Uterus (tissue), 4 donors: ENCODE data around the gene KNL1. TPM values are rescaled to one million over a fixed set of nuclear protein-coding genes. Genes with fewer than 3 reads are reported as not detected.

ENCODE experiments used
- DNase-seq, 2 donors: peaks; one replicate each; pipeline ENCODE4 v3.0.0-alpha.2; 2019 to 2020
- H3K27ac ChIP-seq, 2 donors: fragments of 200-600 bp; sonication (generic); 1 replicate in 1 of 2; 2 replicates in 1 of 2; pipeline ENCODE4 v1.5.1; 2016 to 2018
- H3K27me3 ChIP-seq, 2 donors: fragments of 200-600 bp; sonication (generic); one replicate each; pipeline ENCODE4 v1.5.1; 2018 to 2019; ENCODE audit warnings: control low read depth in 1 of 2
- H3K36me3 ChIP-seq, 2 donors: fragments of 200-600 bp; sonication (generic); one replicate each; pipeline ENCODE4 v1.5.1; 2019; ENCODE audit warnings: control low read depth in 1 of 2
- H3K4me1 ChIP-seq, 2 donors: fragments of 200-600 bp; sonication (generic); one replicate each; pipeline ENCODE4 v1.5.1; 2018 to 2019; ENCODE audit warnings: control low read depth in 1 of 2
- H3K4me3 ChIP-seq, 2 donors: fragments of 200-600 bp; sonication (generic); 1 replicate in 1 of 2; 2 replicates in 1 of 2; pipeline ENCODE4 v1.5.1; 2018 to 2019; ENCODE audit warnings: mild to moderate bottlenecking in 1 of 2
- H3K9me3 ChIP-seq, 2 donors: fragments of 200-600 bp; sonication (generic); one replicate each; pipeline ENCODE4 v1.5.1; 2019; ENCODE audit warnings: control low read depth in 1 of 2
- CTCF ChIP-seq, 4 experiments: fragments of 200-600 bp in 2 of 4; fragments of 450-650 bp in 2 of 4; sonication (generic) in 2 of 4; IDR thresholded peaks; one replicate each; pipeline ENCODE4 v1.5.1; 2016 to 2019; ENCODE audit warnings: antibody characterized with exemption in 4 of 4, mild to moderate bottlenecking in 2 of 4, moderate library complexity in 1 of 4
- POLR2A ChIP-seq, 2 donors: fragments of 450-650 bp; IDR thresholded peaks; one replicate each; pipeline ENCODE4 v1.6.1; 2016; ENCODE audit warnings: antibody characterized with exemption in 2 of 2, mild to moderate bottlenecking in 1 of 2, moderate library complexity in 1 of 2
- intact Hi-C: fragments of 100-400 bp; cut with DNase I; formaldehyde crosslinking; loops from one replicate; pipeline ENCODE4 v1.15.1; 2023; ENCODE audit warnings: low total_unique reads
- total RNA-seq, 4 donors: library from RNA; depleted of rRNA in 3 of 4; stranded (reverse); fragments of >200 nt in 3 of 4; gene quantifications; one replicate each; pipeline versions ENCODE4 v1.1.0 to v1.2.4, GENCODE V29; 2014 to 2023
- donor health status: DM: yes; HTN: yes; CAD: no.

KNL1 gene
- total RNA-seq = 10 to 100 TPM in 1 of 4 donors, under 1 TPM in 2, not detected in 1; 0.26 to 33.5 (median 0.55) TPM

DNA sequence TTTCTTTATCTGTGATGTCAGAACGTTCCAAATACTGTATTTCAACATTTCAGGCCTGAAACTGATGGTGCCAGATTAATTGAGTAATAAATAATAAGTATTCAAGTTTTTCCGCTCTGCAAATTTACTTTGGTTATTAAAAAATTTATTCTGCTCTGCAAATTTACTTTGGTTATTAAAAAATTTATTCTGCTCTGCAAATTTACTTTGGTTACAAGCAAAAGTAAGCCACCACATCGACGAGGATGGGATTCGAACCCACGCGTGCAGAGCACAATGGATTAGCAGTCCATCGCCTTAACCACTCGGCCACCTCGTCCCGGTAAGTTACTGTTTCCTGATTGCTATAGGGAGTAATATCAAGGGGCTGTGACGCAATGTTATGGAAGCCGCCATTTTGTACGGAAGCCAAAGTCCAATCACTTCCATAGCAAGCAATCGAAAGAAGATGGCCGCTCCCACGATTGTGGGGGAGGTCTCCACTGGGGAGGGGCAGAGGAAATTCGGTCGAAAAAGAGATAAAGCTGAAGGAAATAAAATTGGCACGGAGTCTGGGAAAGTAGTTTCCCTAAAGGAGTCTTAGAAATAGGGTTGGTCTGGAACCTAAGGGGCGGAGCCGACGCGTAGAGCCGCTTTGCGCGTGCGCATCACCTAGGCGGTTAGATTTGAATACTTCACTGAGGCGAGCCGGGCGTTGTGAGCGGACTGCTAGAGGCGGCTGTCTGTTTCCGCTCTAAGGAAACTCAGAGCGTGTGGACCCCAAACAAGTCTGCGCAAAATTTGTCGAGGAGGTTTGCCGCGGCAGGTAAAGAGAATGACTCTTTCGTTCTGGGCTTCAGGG, at the start of gene KNL1:
Gene KNL1 (plus strand): TSS at position 662 of the 841 bp plus-strand sequence. CDS start 8,683 bp downstream, outside the sequence.
- TF ChIP-seq POLR2A (IDR thresholded peaks at IDR 0.05) = no peak
- peak in 1 of 4 experiments; percentile 5 for TF ChIP-seq CTCF (IDR thresholded peaks at IDR 0.05)
- peak within 1 kb of the TSS; percentile 91 to 92 for H3K27ac ChIP-seq
- peak within 1 kb of the TSS; percentile 44 to 57 for H3K4me3 ChIP-seq
- H3K4me1 ChIP-seq = peaks cover 0 to 5% of the 10 kb centered on the region in 2 donors
- peaks cover 0 to 7% of the 10 kb centered on the region in 2 donors for H3K27me3 ChIP-seq
- intact Hi-C loops = no loop called here
- no peaks in the 10 kb centered on the region for H3K36me3 ChIP-seq
- no peaks in the 10 kb centered on the region for H3K9me3 ChIP-seq
- peak; percentile 92 to 95 for DNase-seq

- no peak for DNase-seq
- Histone ChIP-seq H3K4me1 (no peaks in the 10 kb centered on the region), H3K4me3 (no peak overlapping the region), H3K27me3 (no peaks in the 10 kb centered on the region), H3K27ac (no peak overlapping the region), H3K36me3 (no peaks in the 10 kb centered on the region), H3K9me3 (no peaks in the 10 kb centered on the region)
- TF ChIP-seq CTCF (IDR thresholded peaks at IDR 0.05) (no peak), POLR2A (IDR thresholded peaks at IDR 0.05) (no peak)
- intact Hi-C loops = no loop called here
Measured at GRCh38 chr15:40545457-40545856, 48.6 kb upstream of the KNL1 start.

DNA sequence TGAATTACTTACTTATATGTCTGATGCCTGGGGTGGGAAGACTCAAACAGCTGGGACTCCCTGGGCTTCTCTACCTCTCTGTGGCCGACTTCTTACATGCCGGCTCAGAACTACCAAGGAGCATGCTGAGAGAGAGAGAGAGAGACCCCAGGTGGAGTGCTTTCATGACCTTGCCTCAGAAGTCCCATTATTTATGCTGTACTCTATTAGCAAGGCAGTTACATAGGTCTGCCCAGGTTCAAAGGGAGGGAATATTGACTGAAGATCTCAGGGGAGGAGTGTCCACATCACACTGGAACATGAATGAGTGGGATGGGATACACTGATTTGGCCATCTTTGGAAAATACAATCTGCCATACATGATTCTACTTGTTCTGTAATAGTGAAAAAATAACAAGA, 45.4 kb upstream of the KNL1 start:
- Histone ChIP-seq H3K9me3 (no peaks in the 10 kb centered on the region), H3K36me3 (no peaks in the 10 kb centered on the region), H3K4me1 (no peaks in the 10 kb centered on the region), H3K4me3 (no peak overlapping the region), H3K27ac (no peak overlapping the region), H3K27me3 (no peaks in the 10 kb centered on the region)
- intact Hi-C loops = no loop called here
- DNase-seq = no peak
- TF ChIP-seq POLR2A (IDR thresholded peaks at IDR 0.05) (no peak), CTCF (IDR thresholded peaks at IDR 0.05) (no peak)

DNA sequence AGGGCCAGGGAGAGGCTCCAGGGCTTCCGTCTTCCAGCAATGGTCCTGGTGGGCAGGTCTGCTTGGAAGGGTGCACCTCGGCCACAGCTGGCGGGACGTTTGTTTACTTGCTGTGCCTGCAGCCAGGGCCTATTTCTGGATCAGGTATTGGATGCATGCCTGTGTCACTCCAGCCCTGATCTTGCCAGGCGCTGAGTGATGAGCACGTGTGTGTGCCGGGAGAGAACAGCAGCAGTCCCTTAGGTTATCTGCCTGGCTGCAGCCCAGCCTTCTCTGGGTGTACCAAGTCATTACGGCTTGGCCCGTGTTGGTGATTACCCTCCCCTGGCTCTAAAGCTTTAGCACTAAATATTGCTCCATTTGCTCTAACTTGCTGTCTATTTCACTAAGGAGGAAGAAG, 44.2 kb upstream of the KNL1 start:
- no peaks in the 10 kb centered on the region for H3K4me1 ChIP-seq
- H3K9me3 ChIP-seq = no peaks in the 10 kb centered on the region
- no peaks in the 10 kb centered on the region for H3K36me3 ChIP-seq
- H3K4me3 ChIP-seq = no peak overlapping the region
- TF ChIP-seq POLR2A (IDR thresholded peaks at IDR 0.05) (no peak), CTCF (IDR thresholded peaks at IDR 0.05) (no peak)
- intact Hi-C loops = no loop called here
- no peak overlapping the region for H3K27ac ChIP-seq
- no peak for DNase-seq
- H3K27me3 ChIP-seq = no peaks in the 10 kb centered on the region

GRCh38 chr15:40550341-40551037, 43.6 kb upstream of the KNL1 start:
- DNase-seq = no peak
- Histone ChIP-seq H3K27ac (no peak overlapping the region), H3K4me3 (no peak overlapping the region), H3K27me3 (no peaks in the 10 kb centered on the region), H3K36me3 (no peaks in the 10 kb centered on the region), H3K9me3 (no peaks in the 10 kb centered on the region), H3K4me1 (no peaks in the 10 kb centered on the region)
- TF ChIP-seq CTCF (IDR thresholded peaks at IDR 0.05) (no peak), POLR2A (IDR thresholded peaks at IDR 0.05) (no peak)
- intact Hi-C loops = no loop called here
